Measurements from ENCODE around the gene SSTR3.
"Not testable (repeated sequence)": the region's sequence is repeated elsewhere in the genome, so short reads cannot be mapped to it uniquely, and the experiment has no call there.

Gene SSTR3

DNA sequence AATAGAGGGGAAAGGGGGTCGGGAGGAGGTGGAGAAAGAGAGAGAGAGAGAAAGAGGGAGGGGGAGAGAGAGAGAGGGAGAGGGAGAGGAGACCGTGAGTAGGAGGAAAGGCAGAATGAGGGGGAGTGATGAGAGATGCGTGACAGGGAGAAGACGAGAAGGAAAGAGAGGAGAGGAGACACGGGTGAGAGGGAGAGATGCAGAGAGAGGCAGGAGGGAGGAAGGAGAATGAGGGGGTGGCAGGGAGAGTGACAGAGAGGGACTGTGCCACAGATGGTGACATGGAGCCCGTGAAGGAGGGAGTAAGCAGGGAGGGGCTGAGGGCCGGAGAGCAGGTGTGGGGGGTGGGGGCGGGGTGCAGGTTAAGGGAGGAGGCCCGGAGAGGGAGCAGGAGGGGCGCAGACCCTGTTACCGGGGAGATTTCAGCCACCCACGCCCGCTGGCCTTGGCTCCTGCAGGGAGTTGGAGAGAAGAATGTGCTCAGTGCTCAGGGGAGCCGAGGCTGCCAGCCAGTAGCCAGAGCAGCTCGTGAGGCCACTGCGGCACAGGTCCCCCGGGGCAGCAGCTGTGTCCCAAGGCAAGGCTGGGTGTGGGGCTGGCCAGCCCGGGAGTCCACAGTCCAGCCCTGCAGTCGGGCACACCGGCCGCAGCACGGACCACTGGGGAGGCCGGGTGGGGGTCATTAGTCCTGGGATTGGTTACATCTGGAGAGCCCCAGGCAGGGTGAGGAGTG lies at the start of gene SSTR3:
Gene SSTR3 (minus strand): TSS at position 304 of the 733 bp plus-strand sequence. CDS start 4,674 bp downstream, outside the sequence.
- no peak within 1 kb of the TSS for H3K4me3 Mint-ChIP-seq
- H3K4me1 Mint-ChIP-seq (ENCODE audit: low read depth): peaks cover 65% of the 10 kb centered on the region
- H3K27ac Mint-ChIP-seq: no peak within 1 kb of the TSS
- no peaks in the 10 kb centered on the region for H3K27me3 Mint-ChIP-seq
- H3K9me3 Mint-ChIP-seq (ENCODE audit: low read depth): no peaks in the 10 kb centered on the region
- H3K36me3 Mint-ChIP-seq: peaks cover 4% of the 10 kb centered on the region

DNA sequence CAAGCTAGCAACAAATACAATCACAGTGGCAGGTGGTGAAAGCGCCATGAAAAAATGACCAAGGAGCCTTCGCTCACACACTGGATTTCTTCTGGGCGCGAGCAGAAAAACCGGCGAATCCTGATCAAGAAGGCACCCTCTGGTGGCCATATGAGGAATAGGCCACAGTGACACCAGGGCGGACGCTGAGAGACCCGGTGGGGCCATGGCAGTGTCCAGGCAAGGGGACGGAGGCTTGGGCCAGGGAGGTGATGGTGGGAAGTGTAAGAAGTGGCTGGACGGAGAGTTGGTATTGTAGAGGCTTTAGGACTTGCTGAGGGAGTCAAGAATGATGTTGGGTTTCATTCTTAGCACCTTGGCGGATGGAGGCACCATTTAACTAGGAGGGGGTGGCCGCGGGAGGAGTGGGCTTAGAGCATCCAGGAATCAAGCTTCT lies 48.6 kb upstream of the SSTR3 start:
- peaks cover 2% of the 10 kb centered on the region for H3K36me3 Mint-ChIP-seq
- H3K27me3 Mint-ChIP-seq: no peaks in the 10 kb centered on the region
- H3K27ac Mint-ChIP-seq: peak overlapping the region; percentile 76
- no peaks in the 10 kb centered on the region for H3K9me3 Mint-ChIP-seq (ENCODE audit: low read depth)
- H3K4me1 Mint-ChIP-seq (ENCODE audit: low read depth): peaks cover 26% of the 10 kb centered on the region
- peak overlapping the region; percentile 8 for H3K4me3 Mint-ChIP-seq

DNA sequence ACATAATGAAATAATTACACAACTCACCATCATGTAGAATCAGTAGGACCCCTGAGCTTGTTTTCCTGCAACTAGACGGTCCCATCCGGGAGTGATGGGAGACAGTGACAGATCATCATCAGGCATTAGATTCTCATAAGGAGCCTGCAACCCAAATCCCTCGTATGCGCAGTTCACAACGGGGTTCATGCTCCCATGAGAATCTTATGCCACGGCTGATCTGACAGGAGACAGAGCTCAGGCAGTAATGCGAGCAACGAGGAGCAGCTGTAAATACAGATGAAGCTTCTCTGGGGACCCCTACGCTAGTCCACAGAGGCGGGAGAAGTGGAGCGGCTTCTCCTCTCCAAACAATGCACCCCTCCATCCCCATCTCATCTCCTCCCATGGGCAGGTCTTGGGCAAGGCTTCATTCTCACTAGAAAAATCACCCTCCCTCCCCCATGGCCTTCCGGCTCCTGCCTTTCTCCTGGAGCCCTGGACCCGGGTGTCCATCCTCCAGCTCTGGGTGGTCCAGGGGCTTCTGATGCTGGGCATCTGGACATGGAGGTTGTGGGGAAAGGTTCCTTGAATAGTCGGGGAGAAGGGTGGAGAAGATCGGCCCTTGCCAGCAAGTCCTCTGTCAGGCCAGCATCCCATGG lies 48.0 kb upstream of the SSTR3 start:
- Mint-ChIP-seq H3K4me3 (peak overlapping the region; percentile 8), H3K36me3 (peaks cover 2% of the 10 kb centered on the region), H3K27ac (no peak overlapping the region), H3K9me3 (ENCODE audit: low read depth) (no peaks in the 10 kb centered on the region), H3K4me1 (ENCODE audit: low read depth) (peaks cover 28% of the 10 kb centered on the region), H3K27me3 (no peaks in the 10 kb centered on the region)

DNA sequence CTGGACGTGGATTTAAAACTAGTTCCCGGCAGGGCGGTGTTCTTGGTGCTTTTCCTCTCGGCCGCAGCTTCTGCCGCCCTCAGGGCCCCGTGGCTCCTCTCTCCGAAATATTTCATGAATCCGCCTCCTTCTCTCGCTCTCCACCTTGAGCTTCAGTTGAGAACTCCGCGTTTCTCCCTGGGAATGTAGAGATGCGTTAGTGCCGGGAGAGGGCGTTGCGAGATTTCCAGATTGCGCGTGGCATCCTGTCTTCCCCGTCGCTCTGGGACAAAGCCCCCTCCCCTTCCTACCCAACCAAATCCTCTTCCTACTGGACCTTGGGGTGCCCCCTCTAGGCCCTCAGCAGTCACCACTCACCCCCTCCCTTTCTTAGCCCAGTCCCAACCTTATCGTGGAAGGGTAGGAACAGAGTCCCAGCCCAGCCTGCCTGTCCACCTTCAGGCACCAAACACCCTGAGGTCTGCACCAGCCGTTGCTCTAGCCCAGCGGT lies 47.3 kb upstream of the SSTR3 start:
- H3K9me3 Mint-ChIP-seq (ENCODE audit: low read depth): no peaks in the 10 kb centered on the region
- H3K4me1 Mint-ChIP-seq (ENCODE audit: low read depth): peaks cover 34% of the 10 kb centered on the region
- H3K27me3 Mint-ChIP-seq: no peaks in the 10 kb centered on the region
- peak overlapping the region; percentile 27 for H3K4me3 Mint-ChIP-seq
- H3K27ac Mint-ChIP-seq: no peak overlapping the region
- H3K36me3 Mint-ChIP-seq: peaks cover 2% of the 10 kb centered on the region

DNA sequence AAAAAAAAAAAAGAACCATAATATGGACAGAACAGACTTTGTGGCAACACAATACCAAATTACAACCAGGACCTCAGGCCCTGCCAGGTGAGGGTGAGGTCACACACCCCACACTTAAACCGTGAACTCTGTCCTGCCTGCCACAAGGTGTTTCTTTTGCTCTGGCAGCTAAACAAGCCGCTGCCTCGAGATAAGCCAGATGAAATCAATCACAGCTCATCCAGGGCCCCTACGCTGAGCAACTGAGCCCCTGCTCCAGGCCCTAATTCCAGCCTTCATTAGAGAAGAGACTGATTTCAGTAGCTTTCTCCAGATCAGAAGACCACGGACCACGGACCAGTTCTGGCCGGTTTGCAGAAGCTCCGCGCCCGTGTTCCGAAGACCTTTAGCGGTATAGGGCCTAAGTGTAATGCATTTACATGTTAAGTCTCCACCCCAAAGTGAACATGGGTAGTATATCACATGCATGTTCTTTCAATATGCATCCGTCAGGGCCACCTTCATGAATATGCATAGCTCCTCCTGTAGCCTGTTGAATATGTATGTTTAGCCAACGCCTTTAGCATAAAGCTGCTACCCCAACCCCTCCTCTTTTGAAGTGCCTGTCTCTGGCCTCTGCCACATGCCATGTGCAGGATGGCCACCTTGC lies 46.6 kb upstream of the SSTR3 start:
- Mint-ChIP-seq H3K4me3 (no peak overlapping the region), H3K27me3 (no peaks in the 10 kb centered on the region), H3K4me1 (ENCODE audit: low read depth) (peaks cover 35% of the 10 kb centered on the region), H3K27ac (no peak overlapping the region), H3K36me3 (no peaks in the 10 kb centered on the region), H3K9me3 (ENCODE audit: low read depth) (no peaks in the 10 kb centered on the region)

DNA sequence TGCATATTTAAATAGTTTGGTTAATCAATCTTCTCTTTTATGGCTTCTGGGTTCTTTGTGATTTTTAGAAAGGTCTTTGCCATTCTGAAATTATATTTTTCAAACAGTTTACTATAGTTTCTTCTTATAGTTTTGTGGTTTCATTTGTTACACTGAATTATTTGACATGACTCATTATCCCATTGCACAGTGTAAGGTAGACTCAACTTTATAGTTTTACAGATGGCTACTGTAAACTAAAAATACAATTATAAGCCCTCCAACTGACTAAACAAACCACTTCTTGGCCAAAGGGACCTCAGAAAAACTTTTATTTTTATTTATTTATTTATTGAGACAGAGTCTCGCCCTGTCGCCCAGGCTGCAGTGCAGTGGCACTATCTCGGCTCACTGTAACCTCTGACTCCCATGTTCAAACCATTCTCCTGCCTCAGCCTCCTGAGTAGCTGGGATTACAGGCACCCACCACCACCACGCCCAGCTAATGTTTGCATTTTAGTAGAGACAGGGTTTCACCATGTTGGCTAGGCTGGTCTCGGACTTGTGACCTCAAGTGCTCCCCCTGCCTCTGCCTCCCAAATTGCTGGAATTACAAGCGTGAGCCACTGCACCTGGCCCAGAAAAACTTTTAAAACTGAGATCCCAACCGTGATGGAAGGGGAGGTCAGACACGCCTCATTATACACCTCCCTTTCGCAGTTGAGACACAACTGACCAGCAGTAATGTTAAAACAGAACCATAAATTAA lies 45.9 kb upstream of the SSTR3 start:
- Mint-ChIP-seq H3K4me3 (no peak overlapping the region), H3K27ac (no peak overlapping the region), H3K9me3 (ENCODE audit: low read depth) (no peaks in the 10 kb centered on the region), H3K4me1 (ENCODE audit: low read depth) (peaks cover 35% of the 10 kb centered on the region), H3K27me3 (no peaks in the 10 kb centered on the region), H3K36me3 (no peaks in the 10 kb centered on the region)

DNA sequence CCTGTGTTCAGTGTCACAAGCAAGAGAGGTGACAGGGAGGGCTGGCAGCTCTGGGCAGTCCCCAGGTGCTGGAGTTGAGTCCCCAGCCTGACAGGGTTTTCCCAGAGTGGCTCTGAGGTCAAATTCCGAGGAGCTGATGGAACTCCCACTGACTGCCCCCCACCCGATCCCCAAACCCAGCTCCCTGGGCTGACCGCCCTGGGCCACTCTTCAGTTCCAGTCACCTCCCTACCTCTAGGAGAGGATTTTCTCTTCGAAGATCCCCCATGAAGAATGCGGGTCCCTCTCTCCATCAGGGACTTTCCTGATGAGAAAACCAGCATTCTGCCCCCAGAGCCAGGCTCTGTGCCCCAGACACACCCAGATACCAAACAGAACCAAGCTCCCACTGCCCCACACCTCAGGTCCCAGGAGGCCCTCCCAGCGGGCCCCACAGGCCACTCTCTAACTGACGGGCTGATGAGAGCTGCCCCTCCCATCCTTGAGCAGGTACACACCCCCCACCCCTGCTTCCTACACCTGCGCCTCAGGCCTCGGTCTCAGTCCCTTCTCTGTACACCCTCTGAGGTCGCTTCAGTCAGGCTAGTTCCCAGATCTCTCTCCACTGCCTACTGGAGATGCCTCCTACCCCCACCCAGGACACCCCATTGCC lies 43.9 kb upstream of the SSTR3 start:
- Mint-ChIP-seq H3K36me3 (no peaks in the 10 kb centered on the region), H3K27ac (no peak overlapping the region), H3K27me3 (no peaks in the 10 kb centered on the region), H3K4me1 (ENCODE audit: low read depth) (peaks cover 33% of the 10 kb centered on the region), H3K4me3 (no peak overlapping the region), H3K9me3 (ENCODE audit: low read depth) (no peaks in the 10 kb centered on the region)

DNA sequence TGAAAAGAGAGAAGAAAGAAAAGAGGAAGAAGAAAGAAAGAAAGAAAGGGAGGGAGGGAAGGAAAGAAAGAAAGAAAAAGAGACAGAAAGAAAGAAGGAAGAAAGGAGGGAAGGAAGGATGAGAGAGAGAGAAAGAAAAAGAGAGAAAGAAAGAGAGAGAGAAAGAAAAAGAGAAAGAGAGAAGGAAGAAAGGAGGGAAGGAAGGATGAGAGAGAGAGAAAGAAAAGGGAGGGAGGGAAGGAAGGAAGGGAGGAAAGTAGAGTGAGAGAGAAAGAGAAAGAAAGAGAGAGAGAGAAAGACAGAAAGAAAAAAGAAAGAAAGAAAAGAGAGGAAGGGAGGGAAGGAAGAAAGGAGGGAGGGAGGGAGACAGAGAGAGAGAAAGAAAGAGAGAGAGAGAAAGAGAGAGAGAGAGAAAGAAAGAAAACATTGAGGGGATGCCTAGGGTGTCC lies 43.3 kb upstream of the SSTR3 start:
- H3K36me3 Mint-ChIP-seq: no peaks in the 10 kb centered on the region
- no peaks in the 10 kb centered on the region for H3K9me3 Mint-ChIP-seq (ENCODE audit: low read depth)
- no peak overlapping the region for H3K4me3 Mint-ChIP-seq
- H3K27me3 Mint-ChIP-seq: no peaks in the 10 kb centered on the region
- H3K4me1 Mint-ChIP-seq (ENCODE audit: low read depth): peaks cover 27% of the 10 kb centered on the region
- no peak overlapping the region for H3K27ac Mint-ChIP-seq

DNA sequence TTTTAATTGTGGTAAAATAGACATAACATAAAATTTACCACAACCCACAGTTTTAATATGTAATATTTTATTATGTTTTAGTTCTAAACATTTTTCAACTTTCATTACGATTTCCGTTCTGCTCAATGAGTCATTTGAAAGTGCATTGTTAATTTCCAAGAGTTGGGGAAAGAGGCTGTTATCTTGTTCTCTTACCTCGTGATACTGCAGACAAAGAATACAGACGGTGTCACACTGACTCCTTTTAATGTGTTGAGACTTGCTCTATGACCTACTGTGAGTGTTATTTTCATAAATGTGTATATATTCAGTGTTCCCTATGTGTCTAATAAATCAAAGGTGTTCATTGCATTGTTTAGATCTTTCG lies 42.6 kb upstream of the SSTR3 start:
- H3K4me3 Mint-ChIP-seq: no peak overlapping the region
- peaks cover 23% of the 10 kb centered on the region for H3K4me1 Mint-ChIP-seq (ENCODE audit: low read depth)
- H3K27ac Mint-ChIP-seq: no peak overlapping the region
- H3K9me3 Mint-ChIP-seq (ENCODE audit: low read depth): no peaks in the 10 kb centered on the region
- H3K36me3 Mint-ChIP-seq: no peaks in the 10 kb centered on the region
- no peaks in the 10 kb centered on the region for H3K27me3 Mint-ChIP-seq

DNA sequence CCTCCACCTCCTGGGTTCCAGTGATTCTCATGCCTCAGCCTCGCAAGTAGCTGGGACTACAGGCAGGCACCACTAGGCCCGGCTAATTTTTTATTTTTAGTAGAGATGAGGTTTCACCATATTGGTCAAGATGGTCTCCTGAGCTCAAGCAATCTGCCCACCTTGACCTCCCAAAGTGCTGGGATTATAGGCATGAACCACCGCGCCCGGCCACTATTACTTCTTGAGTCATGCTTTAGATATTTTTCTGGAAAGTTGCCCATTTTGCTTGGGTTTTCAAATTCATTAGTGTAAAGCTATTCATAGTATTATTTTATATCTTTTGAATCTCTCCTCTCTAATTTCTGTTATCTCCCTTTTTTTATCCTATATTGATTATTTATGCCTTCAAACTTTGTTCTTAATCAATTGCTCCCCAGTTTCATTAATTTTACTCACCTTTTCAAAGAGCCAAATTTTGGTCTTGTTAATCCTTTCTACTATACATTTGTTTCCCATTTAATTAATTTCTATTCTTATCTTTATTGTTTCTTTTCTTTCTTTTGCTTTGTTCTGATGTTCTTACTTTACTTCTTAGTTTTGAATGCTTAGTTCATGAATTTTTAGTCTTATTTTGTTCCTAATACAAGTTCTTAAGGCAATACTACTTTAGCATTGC lies 42.1 kb upstream of the SSTR3 start:
- Mint-ChIP-seq H3K36me3 (no peaks in the 10 kb centered on the region), H3K4me3 (no peak overlapping the region), H3K9me3 (ENCODE audit: low read depth) (no peaks in the 10 kb centered on the region), H3K27me3 (no peaks in the 10 kb centered on the region), H3K27ac (no peak overlapping the region), H3K4me1 (ENCODE audit: low read depth) (peaks cover 17% of the 10 kb centered on the region)

DNA sequence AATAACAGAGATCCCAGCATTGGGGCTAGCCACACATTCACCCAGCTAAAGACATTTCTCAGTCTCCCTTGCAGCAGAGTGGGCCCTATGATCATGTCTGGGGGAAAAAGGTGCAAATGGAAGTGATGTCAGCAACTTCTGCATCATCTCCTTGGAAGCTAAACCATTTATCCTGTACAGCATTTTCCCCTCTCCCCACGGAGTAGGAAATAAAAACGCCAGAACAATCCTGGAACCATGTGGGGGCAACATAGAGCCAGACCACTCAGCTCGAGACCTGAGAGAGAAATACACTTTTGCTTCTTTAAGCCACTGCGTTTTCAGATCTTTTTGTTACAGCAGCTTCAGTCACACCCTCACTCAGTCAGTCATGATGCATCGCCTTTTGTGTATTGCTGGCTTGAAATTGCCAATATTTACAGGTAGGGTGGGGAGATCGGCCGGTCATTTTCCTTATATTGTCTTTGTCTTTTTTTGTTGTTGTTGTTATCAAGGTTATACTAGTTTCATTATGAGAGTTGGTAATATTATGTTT lies 40.9 kb upstream of the SSTR3 start:
- no peak overlapping the region for H3K4me3 Mint-ChIP-seq
- no peaks in the 10 kb centered on the region for H3K9me3 Mint-ChIP-seq (ENCODE audit: low read depth)
- H3K4me1 Mint-ChIP-seq (ENCODE audit: low read depth): peaks cover 13% of the 10 kb centered on the region
- H3K27me3 Mint-ChIP-seq: no peaks in the 10 kb centered on the region
- H3K27ac Mint-ChIP-seq: no peak overlapping the region
- no peaks in the 10 kb centered on the region for H3K36me3 Mint-ChIP-seq

DNA sequence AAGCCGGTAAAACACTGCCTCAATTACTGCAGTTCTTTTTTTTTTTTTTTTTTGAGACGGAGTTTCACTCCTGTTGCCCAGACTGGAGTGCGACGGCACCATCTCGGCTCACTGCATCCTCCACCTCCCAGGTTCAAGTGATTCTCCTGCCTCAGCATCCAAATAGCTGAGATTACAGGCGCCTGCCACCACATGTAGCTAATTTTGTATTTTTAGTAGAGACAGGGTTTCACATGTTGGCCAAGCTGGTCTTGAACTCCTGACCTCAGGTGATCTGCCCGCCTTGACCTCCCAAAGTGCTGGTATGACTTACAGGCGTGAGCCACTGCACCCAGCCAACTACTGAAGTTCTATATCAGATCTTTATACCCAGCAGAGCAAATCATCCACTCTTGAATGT lies 39.6 kb upstream of the SSTR3 start:
- not testable (repeated sequence) for H3K27me3 Mint-ChIP-seq; H3K4me3 Mint-ChIP-seq; H3K36me3 Mint-ChIP-seq; H3K4me1 Mint-ChIP-seq (ENCODE audit: low read depth); H3K27ac Mint-ChIP-seq; H3K9me3 Mint-ChIP-seq (ENCODE audit: low read depth)

DNA sequence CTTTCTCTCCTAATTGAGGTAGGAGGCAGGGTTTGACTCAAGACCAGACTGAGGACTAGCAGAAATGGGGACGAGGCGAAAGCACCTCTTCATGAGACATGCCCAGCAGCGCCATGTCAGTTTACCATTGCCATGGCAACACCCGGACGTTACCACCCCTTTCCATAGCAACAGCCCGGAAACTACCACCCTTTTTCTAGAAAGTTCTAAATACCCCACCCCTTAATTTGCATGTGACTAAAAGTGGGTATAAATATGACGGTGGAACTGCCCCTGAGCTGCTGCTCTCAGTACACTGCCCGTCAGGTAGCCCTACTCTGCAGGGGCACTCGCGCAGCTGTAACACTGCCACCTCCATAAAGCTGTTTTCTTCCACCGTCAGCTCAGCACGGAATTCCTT lies 37.7 kb upstream of the SSTR3 start:
- no peaks in the 10 kb centered on the region for H3K9me3 Mint-ChIP-seq (ENCODE audit: low read depth)
- no peaks in the 10 kb centered on the region for H3K36me3 Mint-ChIP-seq
- H3K4me3 Mint-ChIP-seq: no peak overlapping the region
- peak overlapping the region; percentile 28 for H3K27ac Mint-ChIP-seq
- H3K4me1 Mint-ChIP-seq (ENCODE audit: low read depth): peaks cover 9% of the 10 kb centered on the region
- H3K27me3 Mint-ChIP-seq: no peaks in the 10 kb centered on the region

DNA sequence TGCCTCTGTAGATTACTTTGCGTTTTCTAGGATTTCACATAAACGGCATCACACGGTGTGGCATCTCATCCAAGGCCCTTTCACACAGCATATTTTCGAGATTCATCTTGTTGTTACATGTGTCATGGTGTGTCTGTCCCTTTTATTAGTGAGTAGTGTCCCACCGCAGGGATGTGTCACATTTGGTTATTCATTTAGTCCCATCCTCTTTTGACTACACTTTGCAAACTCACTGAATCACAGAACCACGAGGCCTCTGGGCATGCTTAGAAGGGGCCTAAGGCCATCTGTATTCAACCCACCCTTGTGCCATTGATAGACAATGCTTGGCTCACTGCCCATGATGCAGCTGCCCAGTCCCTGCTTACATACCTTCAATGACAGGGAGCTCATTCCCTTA lies 36.0 kb upstream of the SSTR3 start:
- H3K4me3 Mint-ChIP-seq: no peak overlapping the region
- no peak overlapping the region for H3K27ac Mint-ChIP-seq
- peaks cover 14% of the 10 kb centered on the region for H3K4me1 Mint-ChIP-seq (ENCODE audit: low read depth)
- no peaks in the 10 kb centered on the region for H3K27me3 Mint-ChIP-seq
- H3K9me3 Mint-ChIP-seq (ENCODE audit: low read depth): no peaks in the 10 kb centered on the region
- H3K36me3 Mint-ChIP-seq: no peaks in the 10 kb centered on the region

Data from activated naive CD8-positive, alpha-beta T cell (primary cell).